HG02884 (cell line): ENCODE measurements around the gene NEGR1.

Experiments
- ATAC-seq: cut with Tn5 transposase; IDR thresholded peaks from one replicate; pipeline ENCODE4 v1.9.1; 2021; ENCODE audit warnings: mild to moderate bottlenecking, moderate library complexity; ENCODE audit not compliant: unreplicated experiment

Gene NEGR1

DNA sequence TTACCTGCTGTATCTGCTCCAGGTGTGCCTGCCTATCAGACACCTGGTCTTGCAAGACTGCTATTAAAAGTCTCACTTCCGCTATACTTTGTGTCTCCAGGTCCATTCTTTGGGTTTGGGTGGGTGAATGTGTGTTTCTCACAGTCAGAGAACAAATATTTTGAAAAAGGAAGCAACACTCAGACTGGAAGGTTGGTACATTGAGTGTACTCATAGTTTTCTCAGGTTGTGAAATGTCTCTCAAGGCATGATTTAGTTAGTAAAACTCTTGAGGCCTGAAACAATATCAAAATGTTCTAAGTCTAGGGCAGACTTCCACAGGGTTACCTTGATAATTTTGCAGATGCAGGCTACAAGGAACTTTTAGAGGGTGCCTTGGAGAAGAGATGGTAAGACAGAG lies 771.6 kb downstream of the NEGR1 start:
- ATAC-seq: no peak

DNA sequence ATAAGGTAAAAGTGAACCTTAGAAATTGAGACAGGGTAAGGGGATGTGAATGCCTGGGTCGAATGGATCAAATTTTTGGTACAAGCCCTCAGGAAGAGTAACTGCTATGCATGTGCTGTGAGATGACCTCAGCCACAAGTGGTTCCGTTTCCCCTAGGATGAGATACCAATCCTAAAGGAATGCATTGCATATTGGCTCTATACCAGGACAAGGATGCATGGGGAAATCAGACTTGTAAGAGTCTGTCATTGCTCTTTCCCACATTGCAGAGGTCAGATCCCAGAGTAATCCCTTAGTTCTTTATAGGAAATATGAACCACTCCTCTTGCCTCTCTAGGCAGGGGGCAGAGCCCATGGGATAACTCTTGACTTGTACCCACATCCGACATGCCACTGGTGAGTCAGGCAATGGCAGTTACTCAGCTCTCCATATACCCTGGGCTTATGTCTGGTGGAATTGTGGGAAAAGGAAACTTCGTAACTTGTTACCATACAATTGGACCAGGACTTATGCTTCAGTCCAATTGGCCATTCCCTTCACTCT lies 773.2 kb downstream of the NEGR1 start:
- ATAC-seq: no peak

DNA sequence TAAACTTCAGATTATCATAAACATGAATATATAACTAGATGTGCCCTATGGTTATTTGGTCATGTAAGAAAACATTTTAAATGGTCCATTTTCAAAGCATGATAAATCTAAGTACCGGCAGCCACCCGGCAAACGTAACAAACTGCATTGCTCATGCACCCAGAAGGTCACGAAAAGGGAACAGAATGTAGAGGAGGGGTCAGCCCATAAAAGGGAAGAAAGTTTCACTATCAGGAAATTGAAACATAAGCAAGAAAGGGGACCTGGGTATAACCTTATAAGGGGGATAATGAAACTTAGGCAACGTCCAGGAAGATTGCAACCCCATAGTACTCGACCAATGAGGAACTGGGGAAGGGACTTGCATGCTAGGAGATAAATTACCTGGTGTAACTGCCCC lies 780.3 kb downstream of the NEGR1 start:
- no peak for ATAC-seq

DNA sequence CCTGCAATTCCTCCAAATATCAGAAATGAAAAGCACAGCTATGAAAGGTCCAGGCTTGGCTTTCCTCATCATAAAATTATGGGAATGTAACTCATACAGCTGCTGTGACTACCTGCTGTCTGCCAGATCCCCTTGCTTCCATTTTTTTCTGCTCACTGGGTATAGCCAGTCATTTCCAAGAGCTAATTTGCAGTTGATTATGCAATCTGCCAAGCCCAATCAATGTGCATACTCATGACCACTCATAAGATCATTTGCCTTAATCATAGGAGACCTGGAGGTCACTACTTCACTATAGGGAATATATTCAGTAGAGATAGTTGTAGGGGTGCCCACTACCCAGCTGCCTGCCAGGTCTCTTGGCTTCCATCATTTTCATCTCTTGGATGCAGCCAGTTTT lies 783.8 kb downstream of the NEGR1 start:
- ATAC-seq: no peak

DNA sequence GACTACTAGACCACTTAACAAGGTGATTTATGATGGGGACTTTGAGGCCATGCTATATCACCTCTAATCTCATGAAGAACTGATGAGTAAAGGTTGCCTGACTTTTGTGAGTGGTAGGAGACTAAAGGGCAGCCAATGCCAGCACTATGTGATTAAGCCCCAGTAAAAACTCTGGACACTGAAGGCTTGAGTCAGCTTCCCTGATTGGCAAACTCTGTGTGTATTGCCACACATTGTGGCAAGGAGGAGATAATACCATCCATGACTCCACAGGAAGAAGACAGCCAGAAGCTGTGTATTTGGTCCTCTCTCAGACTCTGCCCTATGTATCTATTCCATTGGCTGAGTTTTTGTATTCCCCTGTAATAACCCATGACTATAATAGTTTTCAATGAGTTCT lies 788.2 kb downstream of the NEGR1 start:
- ATAC-seq: no peak

DNA sequence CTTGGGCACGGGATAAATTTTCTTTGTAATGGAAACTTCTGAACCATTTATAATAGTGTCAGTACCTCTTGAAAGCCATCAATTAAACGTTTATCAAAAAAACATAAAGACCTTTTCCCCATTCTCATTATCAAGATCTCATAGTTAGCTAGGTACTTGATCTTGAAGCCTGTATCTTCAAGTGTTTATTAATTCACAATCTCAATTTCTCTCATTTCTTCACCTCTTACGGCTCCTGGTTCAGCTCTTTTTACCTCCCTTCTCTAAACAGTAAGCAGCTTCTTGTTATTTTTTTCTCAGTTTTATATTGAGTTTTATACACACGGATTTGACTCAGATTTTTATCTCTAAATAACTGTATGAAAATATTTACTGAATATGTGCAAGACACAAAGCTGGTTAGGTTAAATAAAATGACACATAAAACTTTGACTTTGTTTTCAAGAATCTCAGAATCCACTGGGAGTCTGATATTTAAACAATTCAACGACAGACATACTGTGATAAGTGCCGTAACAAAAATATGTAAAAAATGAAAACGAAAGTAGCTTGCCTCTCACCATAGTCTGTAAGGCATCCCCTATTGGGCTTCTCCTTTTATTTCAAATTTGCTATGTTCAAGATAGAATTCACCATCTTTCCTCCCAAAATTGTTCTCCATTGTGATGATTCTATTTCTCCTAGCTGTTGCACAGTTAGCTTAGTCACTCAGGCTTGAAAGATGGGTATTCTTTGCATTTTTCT lies 789.9 kb downstream of the NEGR1 start:
- ATAC-seq: no peak

DNA sequence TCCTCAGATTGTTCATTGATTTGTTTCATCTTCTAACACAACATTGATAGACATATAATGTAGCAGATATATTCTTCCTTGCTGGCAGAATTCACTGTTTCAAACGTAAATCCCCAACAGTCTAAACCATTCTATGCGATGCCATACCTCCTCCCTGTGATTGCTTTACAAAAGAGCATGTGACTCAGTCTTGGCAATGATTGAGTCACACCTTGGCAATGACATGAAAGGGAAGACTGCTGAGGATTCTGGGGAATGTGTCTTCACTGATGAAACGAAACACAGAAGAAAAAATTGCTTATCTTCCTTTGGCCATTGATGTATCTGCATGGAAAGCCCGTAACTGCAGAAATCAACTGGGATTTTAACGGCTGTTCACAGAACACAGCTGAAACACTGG lies 791.9 kb downstream of the NEGR1 start:
- ATAC-seq: no peak

DNA sequence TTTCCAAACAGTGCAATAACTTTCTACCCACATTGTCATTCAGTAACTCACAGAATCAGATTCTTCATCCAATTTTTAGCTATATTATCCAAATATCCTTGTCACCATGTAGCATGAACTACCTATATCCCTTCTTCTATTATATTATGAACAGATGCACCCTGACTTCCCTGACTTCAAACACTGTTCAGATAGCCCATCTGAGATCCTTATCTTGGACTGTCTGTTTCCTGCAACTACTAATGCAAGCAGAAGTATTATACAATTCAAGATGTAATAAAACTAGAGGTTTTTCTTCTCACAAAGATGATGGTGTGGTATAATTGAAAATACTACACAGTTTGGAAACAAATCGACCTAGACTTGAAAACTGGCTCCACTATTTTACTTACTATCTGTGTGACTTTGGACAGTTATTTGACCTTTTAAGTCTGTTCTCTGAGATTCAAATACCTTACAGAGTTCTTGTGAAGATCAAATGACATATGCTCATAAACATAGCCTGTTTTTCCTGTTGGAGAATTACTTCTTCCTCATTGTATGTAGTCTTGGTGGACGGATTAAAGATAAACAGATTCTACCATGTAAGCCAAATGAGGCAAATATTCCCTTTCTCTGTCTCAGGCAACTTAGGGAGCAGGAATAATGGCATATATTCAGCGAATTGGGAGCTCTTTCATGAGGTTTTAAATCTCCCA lies 793.6 kb downstream of the NEGR1 start:
- no peak for ATAC-seq

DNA sequence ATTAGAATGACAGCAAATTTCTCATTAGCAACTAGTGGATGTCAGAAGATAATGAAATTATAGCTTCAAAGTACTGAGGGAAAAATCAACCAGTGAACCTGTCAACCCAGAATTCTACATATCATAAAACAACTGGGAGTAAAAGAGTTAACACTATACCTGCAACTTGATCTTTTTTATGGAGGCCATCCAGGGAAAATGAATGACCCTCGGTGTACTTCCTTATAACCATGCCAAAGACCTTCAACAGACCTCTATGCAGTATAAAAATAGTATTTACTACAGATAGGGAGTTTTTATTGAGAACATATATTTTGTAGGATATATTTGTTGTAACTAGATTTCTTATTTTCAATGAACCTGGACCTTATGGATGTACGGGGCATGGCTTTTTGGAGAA lies 809.0 kb downstream of the NEGR1 start:
- no peak for ATAC-seq

DNA sequence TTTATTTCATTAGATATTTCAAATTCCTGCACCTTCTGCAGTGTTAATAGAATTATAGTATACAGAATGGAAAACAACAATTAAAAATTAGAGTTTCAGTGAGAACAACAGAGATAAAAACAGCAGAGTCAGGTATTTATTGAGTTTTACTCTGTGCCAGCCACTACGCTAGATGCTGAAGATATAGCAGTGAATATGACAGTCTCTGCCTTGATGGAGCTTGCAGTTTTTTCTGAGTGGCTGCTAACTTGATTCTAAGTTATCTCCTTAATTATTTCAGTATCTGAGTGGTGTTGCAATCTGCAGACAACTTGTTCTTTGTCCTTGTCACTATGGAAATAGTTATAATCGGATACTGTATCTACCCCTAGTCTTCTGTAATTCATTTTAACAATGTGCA lies 817.2 kb downstream of the NEGR1 start:
- ATAC-seq: no peak

DNA sequence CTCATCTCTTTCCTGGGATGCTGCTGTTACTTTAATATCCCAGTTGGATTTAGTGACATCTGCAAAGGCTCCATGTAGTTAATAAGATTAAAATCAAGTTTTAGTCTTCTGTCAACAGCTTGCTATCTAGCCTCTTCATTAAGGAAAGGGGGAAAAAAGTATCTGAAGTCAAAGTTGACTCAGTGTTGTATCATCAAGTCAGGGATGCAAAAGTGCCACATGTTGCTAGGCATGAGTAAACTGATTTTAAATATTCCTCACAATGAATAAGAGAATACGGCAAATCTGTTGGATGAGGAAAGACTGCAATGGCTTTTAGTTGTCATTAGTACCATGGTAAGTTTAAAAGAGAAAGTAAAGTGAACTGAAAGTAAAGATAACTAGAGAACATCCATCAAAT lies 818.3 kb downstream of the NEGR1 start:
- ATAC-seq: no peak

DNA sequence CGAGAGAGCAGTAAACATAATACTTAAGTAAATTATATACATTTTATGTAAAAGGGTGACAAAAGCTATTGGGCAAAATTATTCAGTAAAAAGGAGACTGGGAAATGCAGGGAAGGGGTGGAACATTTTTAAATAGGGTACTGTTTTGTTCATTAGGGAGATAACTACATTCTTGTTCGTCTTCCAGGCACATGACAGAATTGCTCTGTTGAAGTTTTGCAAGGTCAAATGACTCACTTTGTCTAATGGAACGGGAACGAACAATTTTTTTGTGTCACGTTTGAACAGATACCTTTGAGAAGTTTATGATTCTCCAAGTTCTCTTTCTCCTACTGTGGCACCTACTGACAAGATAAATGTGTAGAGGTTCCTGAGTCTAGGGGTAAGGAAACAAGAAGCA lies 819.2 kb downstream of the NEGR1 start:
- ATAC-seq: no peak

DNA sequence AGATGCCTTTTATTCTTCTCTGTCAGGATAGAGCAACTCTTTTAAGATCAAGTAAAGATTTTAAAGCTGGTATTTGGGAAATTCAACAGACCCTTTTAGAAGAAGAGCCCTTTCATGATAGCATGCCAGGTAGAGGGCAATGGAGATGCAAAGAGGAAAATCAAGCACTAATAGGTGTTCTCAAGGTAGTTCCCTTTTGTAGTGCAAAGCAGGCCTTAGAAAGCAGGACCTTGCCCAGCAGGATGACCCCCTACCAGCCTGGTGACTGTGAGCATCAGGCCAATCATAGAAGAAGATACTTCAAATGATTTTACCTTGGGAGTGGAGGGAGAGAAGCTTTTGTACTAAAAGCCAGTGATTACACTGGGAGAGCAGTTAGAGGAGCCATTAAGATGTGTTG lies 820.1 kb downstream of the NEGR1 start:
- ATAC-seq: no peak

DNA sequence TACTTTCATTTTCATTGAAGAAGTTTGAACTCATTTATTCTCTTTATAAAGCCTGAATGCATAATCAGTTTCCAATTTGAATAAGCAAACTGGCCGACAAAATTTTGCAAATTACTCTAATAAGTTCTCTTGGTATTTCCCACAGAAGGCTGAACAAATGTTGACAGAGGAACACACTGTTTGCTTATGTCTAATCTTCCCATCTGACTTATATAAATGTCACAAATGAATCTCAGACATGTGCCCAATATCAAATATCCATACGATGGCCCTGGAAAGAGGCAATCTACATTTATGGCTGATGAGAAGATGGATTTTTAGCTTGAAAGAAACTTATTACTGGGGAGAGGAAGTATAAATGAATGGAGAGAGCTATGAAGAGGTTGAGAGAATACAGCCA lies 820.9 kb downstream of the NEGR1 start:
- ATAC-seq: no peak

DNA sequence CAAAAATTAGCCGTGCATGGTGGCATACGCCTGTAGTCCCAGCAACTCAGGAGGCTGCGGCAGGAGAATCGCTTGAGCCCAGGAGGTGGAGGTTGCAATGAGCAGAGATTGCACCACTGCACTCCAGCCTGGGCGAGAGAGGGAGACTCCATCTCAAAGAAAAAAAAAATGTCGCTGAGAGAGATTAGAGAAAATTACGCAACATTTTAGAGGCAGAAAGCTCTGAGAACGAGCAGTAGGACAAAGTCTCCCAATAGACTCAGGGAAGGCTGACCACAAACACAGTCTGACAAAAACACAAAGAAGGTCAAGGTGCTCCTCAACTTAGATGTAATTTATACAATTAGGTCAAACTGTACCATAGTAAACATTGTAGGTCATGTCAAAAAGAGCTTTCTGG lies 833.9 kb downstream of the NEGR1 start:
- ATAC-seq: no peak

DNA sequence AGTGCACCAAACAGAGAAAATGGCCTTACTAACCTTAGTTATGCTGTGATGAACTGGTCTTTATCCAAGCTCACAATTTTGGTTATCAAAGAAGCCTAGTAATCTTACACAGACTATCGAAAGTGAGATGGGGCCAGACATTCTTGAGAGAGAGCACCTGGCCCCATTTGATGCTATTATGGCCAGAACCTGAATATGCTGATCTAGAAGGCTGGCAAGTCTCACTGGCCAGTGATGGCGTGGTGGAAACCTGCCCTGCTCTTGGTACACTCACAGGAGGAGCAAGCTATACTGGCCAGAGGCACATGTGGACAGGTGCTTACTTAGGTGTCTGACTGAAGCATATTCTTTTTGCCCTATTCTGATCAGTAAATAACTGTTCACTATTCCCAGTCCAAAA lies 843.7 kb downstream of the NEGR1 start:
- no peak for ATAC-seq

DNA sequence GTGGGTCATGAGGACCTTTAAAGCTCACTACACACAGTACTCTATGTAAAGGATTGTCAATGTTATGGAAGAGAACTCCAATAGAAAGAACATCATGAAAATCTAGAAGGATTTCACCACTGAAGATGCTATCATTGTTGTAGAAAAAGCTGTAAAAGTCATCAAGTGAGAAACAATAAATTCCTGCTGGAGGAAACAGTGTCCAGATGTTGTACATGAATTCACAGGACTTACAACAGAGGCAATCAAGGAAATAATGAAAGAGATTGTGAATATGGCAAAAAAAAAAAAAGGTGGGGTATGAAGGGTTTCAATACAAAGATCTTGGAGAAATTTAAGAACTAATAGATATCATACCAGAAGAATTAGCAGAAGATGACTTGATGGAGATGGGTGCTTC lies 846.4 kb downstream of the NEGR1 start:
- no peak for ATAC-seq

DNA sequence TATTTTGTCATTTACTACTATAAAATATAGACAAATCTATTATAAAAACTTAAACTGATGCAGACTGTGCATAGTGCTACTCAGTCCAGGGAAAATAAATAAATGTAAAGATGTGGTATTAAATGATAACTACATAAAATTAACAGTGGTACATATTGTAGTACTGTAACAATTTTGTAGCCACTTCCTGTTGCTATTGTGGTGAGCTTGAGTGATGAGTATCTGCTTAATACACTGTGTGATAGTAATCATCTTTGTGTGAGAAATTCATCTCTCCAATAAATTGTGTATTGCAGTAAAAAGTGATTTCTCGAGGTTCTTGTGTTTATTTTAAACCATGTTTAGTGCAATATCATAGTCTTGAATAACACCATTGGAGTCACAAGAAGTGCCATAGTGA lies 848.1 kb downstream of the NEGR1 start:
- ATAC-seq: no peak

DNA sequence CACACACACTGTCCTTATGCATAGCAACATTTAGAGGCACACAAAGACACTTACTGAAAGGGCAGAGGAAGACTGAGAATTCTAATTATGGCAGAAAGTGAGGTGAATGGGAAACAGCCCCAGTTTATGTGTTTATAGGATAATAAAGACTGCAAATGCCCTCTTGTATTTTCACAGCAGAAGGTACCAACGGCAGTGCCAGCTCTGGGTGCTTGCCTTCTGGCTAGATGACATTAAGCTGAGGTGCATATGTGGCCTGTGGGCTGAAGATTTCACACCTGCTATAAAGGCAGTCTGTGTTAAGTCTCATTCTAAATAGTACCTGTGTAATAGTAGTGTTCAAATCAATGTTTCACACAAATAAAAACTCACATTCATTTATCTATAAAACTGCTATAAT lies 854.3 kb downstream of the NEGR1 start:
- no peak for ATAC-seq

DNA sequence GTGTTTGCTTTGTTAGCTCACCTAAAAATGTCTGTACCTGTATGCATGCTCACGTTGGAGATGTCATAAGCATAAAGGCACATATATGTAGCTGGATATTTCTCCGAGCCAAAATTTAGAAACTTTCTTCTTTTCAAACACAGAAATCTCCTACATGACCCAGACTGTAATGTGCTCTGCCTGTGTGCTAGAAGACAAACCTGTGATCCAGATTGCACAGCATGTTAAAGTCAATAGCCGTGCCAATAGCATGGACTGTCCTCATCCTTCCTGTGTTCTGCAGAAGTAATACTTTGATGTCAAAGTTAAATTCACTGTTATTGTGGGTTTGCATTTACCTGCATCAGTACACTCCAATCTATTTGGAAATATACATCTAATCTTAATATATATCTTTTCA lies 855.3 kb downstream of the NEGR1 start:
- ATAC-seq: no peak

DNA sequence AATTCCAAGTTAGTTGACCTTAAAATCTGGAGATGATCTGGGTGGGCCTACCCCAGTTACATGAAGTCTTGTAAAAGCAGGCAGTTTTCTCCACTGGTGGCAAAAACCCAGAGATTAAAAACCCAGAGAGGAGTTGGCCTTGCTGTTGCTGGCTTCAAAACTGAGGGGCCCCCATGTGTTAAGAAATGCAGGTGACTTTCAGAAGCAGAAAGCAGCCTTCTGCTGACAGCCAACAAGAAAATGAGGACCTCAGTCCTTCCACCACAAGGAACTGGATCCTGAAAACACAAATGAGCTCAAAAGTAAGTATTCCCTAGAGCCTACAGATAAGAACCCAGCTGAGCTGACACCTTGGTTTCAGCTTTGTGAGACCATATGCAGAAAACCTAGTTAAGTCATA lies 857.8 kb downstream of the NEGR1 start:
- no peak for ATAC-seq

DNA sequence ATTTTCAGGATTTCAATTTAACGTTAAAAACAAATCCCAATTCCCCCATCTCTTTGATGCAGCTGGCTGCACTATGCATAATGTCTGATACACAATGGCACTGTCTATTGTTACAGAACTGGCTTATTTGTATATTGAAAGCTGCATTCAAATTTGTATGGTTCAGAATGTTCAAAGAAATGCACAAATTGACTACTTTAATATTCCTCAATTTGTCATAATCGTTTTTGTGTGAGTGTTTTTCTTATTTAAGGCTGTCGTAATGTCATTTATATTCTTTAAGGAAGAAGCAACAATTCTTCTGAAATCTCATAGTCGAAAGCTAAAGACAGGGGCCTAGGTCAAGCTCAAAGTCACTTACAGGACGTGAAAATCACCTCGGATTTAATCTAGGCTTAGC lies 860.1 kb downstream of the NEGR1 start:
- no peak for ATAC-seq

DNA sequence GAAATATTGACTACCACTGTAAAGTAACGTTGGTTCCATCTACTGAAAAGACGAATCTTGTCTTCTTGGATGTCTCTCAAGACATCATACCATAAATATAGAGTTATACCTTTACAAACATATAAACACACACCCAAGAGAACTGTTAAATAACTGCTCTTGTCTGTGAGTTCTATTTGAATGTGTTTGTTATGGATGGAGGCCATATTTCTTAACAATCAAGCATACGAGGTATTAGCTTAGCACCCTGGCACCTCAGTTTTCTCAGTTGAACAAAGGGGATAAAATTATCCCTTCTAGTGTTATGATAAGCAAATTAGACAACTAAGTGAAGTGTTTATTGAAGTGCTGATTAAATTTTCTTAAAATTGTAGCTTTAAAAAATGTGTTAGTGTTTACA lies 864.9 kb downstream of the NEGR1 start:
- no peak for ATAC-seq
